Skeletal muscle satellite cell (primary cell): ENCODE results near the gene ULBP3.

Source experiments
- H3K27me3 ChIP-seq: 2 replicates; pipeline ENCODE4 v1.7.0; 2013; ENCODE audit warnings: low read length; ENCODE audit not compliant: control insufficient read depth, insufficient read depth
- H3K36me3 ChIP-seq: 2 replicates; pipeline ENCODE4 v1.7.0; 2013; ENCODE audit warnings: mild to moderate bottlenecking, control low read depth, low read length; ENCODE audit not compliant: insufficient read depth
- H3K4me1 ChIP-seq: 2 replicates; pipeline ENCODE4 v1.7.0; 2013; ENCODE audit warnings: low read length; ENCODE audit not compliant: control insufficient read depth, insufficient read depth
- H3K4me2 ChIP-seq: 2 replicates; pipeline ENCODE4 v1.7.0; 2013; ENCODE audit warnings: mild to moderate bottlenecking, low read length
- H3K4me3 ChIP-seq: 2 replicates; pipeline ENCODE4 v1.7.0; 2013; ENCODE audit warnings: low read length
- H3K9ac ChIP-seq: 2 replicates; pipeline ENCODE4 v1.7.0; 2013; ENCODE audit warnings: mild to moderate bottlenecking, low read depth, low read length, moderate library complexity
- H3K9me3 ChIP-seq: replicated peaks from 2 replicates; pipeline ENCODE4 v1.7.0; 2013; ENCODE audit warnings: mild to moderate bottlenecking, control low read depth, low read length

ULBP3 gene

GRCh38 chr6:150056916-150057315 is 12.0 kb downstream of the ULBP3 start:
- no peak overlapping the region for H3K4me2 ChIP-seq
- H3K4me1 ChIP-seq: no peaks in the 10 kb centered on the region
- H3K4me3 ChIP-seq: no peak overlapping the region
- H3K36me3 ChIP-seq: peaks cover 5% of the 10 kb centered on the region
- H3K27me3 ChIP-seq: peaks cover 51% of the 10 kb centered on the region
- no peak overlapping the region for H3K9ac ChIP-seq
- no peaks in the 10 kb centered on the region for H3K9me3 ChIP-seq

DNA sequence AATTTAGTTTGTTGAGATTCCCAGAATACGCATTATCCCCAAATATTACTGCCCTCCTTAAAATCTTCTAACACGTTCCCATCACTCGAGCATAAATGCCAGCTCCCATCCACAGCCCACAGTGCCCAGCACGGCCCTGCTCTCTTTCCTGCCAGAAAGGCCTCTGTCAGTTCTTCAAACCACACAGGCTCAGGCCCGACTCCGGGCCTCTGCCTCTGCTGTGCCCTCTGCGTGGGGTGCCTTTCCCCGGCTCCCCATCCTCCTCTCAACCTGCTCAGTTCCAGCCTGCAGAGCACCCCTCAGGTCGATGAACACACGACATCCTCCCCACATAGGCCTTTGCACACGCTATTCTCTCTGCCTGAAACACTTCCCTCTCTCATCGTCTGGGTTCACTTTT is 12.8 kb downstream of the ULBP3 start:
- Histone ChIP-seq H3K36me3 (peaks cover 1% of the 10 kb centered on the region), H3K9me3 (no peaks in the 10 kb centered on the region), H3K9ac (no peak overlapping the region), H3K4me3 (no peak overlapping the region), H3K4me1 (no peaks in the 10 kb centered on the region), H3K27me3 (peaks cover 57% of the 10 kb centered on the region), H3K4me2 (no peak overlapping the region)

DNA sequence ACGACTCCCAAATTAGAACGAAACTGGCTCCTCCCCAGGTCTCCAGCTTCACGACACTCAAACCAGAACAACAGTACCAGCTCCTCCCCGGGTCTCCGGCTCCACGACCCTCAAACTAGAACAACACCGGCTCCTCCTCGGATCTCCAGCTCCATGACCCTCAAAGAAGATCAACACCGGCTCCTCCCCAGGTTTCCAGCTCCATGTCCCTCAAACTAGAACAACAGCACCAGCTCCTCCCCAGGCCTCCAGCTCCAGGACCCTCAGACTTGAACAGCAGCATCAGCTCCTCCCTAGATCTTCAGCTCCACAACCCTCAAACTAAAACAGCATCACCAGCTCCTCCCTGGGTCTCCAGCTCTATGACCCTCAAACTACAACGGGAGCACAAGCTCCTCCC is 13.8 kb downstream of the ULBP3 start:
- H3K4me3 ChIP-seq: no peak overlapping the region
- H3K4me1 ChIP-seq: no peaks in the 10 kb centered on the region
- H3K9ac ChIP-seq: no peak overlapping the region
- peaks cover 63% of the 10 kb centered on the region for H3K27me3 ChIP-seq
- H3K4me2 ChIP-seq: no peak overlapping the region
- H3K9me3 ChIP-seq: no peaks in the 10 kb centered on the region
- H3K36me3 ChIP-seq: no peaks in the 10 kb centered on the region

DNA sequence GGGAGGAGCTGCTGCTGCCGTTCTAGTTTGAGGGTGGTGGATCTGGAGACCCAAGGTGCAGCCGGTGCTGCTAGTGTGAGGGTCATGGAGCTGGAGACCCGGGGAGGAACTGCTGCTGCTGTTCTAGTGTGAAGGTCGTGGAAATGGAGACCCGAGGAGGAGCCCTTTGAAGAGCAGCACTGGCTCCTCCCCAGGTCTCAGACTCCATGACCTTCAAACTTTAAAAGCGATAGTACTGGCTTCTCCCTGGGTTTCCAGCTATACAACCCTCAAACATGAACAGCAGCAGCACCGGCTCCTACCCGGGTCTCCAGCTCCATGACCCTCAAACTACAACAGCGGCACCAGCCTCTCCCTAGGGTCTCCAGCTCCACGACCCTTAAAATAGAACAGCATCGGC is 15.5 kb downstream of the ULBP3 start:
- Histone ChIP-seq H3K9me3 (no peaks in the 10 kb centered on the region), H3K4me1 (no peaks in the 10 kb centered on the region), H3K27me3 (peaks cover 63% of the 10 kb centered on the region), H3K4me2 (no peak overlapping the region), H3K36me3 (no peaks in the 10 kb centered on the region), H3K9ac (no peak overlapping the region), H3K4me3 (no peak overlapping the region)

GRCh38 chr6:150050846-150051245 is 18.1 kb downstream of the ULBP3 start:
- Histone ChIP-seq H3K4me3 (no peak overlapping the region), H3K27me3 (peaks cover 66% of the 10 kb centered on the region), H3K4me2 (no peak overlapping the region)

GRCh38 chr6:150048099-150048498 is 20.8 kb downstream of the ULBP3 start:
- Histone ChIP-seq H3K9me3 (no peaks in the 10 kb centered on the region), H3K9ac (no peak overlapping the region)

More at GRCh38 chr6:150050846-150051245, 18.1 kb downstream of the ULBP3 start:
- no peaks in the 10 kb centered on the region for H3K36me3 ChIP-seq
- H3K9ac ChIP-seq: no peak overlapping the region
- H3K9me3 ChIP-seq: no peaks in the 10 kb centered on the region
- no peaks in the 10 kb centered on the region for H3K4me1 ChIP-seq

DNA sequence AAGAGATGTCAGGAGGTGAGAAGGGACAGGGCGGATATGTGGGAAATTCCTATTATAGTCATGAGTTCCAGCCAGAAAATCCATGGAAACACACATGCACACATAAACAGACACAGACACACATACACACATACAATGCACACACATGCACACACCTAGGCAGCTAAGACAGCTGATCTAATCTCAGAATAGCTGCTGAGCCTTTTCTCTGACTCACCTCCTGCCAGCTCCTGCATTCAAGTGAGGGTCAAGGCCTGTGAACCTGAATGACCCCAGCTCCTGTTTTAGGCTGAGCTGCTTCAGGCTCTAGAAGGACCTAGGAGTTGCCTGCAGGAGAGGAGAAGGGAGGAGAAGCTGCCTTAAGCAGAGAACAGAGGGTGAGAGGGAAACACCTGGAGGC is 22.0 kb downstream of the ULBP3 start:
- Histone ChIP-seq H3K27me3 (peaks cover 55% of the 10 kb centered on the region), H3K9ac (no peak overlapping the region), H3K9me3 (no peaks in the 10 kb centered on the region), H3K4me1 (no peaks in the 10 kb centered on the region), H3K36me3 (no peaks in the 10 kb centered on the region), H3K4me3 (no peak overlapping the region), H3K4me2 (no peak overlapping the region)

More at GRCh38 chr6:150048099-150048498, 20.8 kb downstream of the ULBP3 start:
- no peaks in the 10 kb centered on the region for H3K4me1 ChIP-seq
- H3K4me2 ChIP-seq: no peak overlapping the region
- no peaks in the 10 kb centered on the region for H3K36me3 ChIP-seq
- peaks cover 56% of the 10 kb centered on the region for H3K27me3 ChIP-seq
- H3K4me3 ChIP-seq: no peak overlapping the region

DNA sequence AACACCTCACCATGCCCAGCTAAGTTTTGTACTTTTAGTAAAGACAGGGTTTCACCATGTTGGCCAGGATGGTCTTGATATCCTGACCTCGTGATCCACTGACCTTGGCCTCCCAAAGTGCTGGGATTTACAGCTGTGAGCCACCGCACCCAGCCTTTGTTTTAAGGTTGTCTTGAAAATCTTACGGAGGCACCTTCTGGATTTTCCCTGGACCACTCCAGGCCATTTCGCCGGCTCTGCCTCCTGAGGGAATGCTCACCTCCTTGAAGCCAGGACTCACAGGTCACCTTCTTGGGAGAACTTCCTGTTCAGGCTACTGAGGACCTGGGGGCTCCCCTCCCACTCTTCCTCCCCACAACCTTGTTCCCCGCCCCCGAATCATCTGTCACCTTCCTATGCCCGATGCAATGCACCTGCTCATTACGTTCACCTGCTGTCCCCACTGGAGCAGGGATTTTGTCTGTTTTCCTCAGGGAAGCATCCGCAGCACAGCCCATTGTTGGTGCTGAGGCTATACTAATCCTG is 24.2 kb downstream of the ULBP3 start:
- peaks cover 64% of the 10 kb centered on the region for H3K27me3 ChIP-seq
- H3K4me2 ChIP-seq: no peak overlapping the region
- no peaks in the 10 kb centered on the region for H3K4me1 ChIP-seq
- no peaks in the 10 kb centered on the region for H3K36me3 ChIP-seq
- no peaks in the 10 kb centered on the region for H3K9me3 ChIP-seq
- H3K9ac ChIP-seq: no peak overlapping the region
- H3K4me3 ChIP-seq: no peak overlapping the region

GRCh38 chr6:150043501-150044412 is 25.2 kb downstream of the ULBP3 start:
- no peak overlapping the region for H3K4me2 ChIP-seq
- H3K9ac ChIP-seq: no peak overlapping the region
- H3K9me3 ChIP-seq: no peaks in the 10 kb centered on the region
- H3K4me3 ChIP-seq: no peak overlapping the region
- no peaks in the 10 kb centered on the region for H3K4me1 ChIP-seq
- H3K36me3 ChIP-seq: no peaks in the 10 kb centered on the region
- H3K27me3 ChIP-seq: peaks cover 74% of the 10 kb centered on the region

DNA sequence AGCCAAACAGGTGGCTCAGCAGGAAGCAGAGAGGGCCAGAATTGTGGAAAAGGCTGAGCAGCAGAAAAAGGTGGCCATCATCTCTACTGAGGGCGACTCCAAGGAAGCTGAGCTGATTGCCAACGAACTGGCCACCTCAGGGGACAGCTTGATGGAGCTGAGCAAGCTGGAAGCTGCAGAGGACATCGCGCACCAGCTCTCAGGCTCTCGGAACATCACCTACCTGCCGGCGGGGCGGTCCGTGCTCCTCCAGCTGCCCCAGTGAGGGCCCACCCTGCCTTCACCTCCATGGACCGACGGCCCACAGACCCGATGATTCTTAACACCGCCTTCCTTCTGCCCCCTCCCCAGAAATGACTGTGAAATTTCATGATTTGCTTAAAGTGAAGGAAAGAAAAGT is 25.8 kb downstream of the ULBP3 start:
- peaks cover 78% of the 10 kb centered on the region for H3K27me3 ChIP-seq
- H3K9me3 ChIP-seq: no peaks in the 10 kb centered on the region
- no peak overlapping the region for H3K4me3 ChIP-seq
- peaks cover 3% of the 10 kb centered on the region for H3K4me1 ChIP-seq
- H3K4me2 ChIP-seq: no peak overlapping the region
- no peak overlapping the region for H3K9ac ChIP-seq
- H3K36me3 ChIP-seq: no peaks in the 10 kb centered on the region

DNA sequence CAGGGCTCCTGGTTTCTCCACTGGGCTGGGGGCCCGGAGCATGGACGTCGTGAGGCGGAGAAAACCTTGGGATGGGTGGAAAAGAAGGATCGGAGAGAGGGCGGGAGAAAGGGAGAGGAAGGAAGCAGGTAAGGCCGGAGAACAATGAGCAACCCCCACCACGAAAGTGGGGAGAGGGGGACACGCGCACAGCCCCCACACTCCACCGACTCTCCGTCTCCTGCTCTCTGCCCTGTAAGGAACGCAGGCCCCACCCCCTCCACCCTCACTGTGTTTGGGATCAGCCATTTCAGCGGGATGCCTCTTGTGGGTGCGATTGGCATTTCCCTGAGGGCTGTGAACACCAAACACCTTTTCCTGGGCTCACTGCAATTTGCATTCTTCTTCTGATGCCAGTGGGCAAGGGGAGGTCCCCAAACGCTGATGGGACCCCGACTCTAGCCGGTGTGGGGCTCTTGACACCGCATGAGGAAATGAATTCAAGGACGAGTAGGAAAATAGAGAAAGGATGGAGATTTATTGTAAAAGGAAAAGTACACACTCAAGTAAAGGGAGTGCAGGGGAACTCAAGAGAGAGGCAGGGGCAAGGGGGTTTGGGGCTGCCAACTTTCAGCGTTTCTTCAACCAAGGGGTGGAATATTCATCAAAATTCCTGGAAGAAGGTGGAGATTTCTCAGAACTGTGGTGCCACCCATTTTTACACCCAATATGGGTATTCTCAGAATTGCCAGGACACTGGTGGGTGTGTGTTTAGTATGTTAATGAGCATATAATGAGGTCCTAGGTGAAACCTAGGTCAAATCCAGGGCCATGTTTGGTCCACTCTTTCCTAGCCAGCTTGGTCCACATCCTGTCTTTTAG is 30.5 kb downstream of the ULBP3 start:
- Histone ChIP-seq H3K4me2 (no peak overlapping the region), H3K36me3 (no peaks in the 10 kb centered on the region), H3K9ac (no peak overlapping the region), H3K27me3 (peaks cover 97% of the 10 kb centered on the region), H3K9me3 (no peaks in the 10 kb centered on the region), H3K4me3 (no peak overlapping the region), H3K4me1 (peaks cover 11% of the 10 kb centered on the region)
